ENCODE results near the gene TTYH2.
A peak's percentile ranks its signal among the peaks of the same experiment; 100 is the strongest.

TTYH2 gene

GRCh38 chr17:74295625-74296547 is 82.5 kb downstream of the TTYH2 start:
- no peak for DNase-seq (ENCODE audit: low spot score)

- peak; percentile 35 for DNase-seq (ENCODE audit: low spot score)
Measured at GRCh38 chr17:74296548-74296936, 83.2 kb downstream of the TTYH2 start.

- no peak for DNase-seq (ENCODE audit: low spot score)
Measured at GRCh38 chr17:74297941-74298340, 84.6 kb downstream of the TTYH2 start.

- DNase-seq (ENCODE audit: low spot score) = no peak
Measured at GRCh38 chr17:74298778-74299177, 85.4 kb downstream of the TTYH2 start.

GRCh38 chr17:74299226-74300009 is 86.0 kb downstream of the TTYH2 start:
- DNase-seq (ENCODE audit: low spot score) = no peak

GRCh38 chr17:74303305-74303704 is 89.9 kb downstream of the TTYH2 start:
- no peak for DNase-seq (ENCODE audit: low spot score)

- DNase-seq (ENCODE audit: low spot score) = no peak
Measured at GRCh38 chr17:74304184-74304583, 90.8 kb downstream of the TTYH2 start.

- DNase-seq (ENCODE audit: low spot score) = no peak
Measured at GRCh38 chr17:74305865-74306654, 92.7 kb downstream of the TTYH2 start.

GRCh38 chr17:74307984-74308773 is 94.8 kb downstream of the TTYH2 start:
- no peak for DNase-seq (ENCODE audit: low spot score)

- no peak for DNase-seq (ENCODE audit: low spot score)
Measured at GRCh38 chr17:74309902-74310301, 96.5 kb downstream of the TTYH2 start.

All from HuH-7.5 (cell line).